Measurements from ENCODE around the gene HNRNPH2. TPM values are rescaled to one million over a fixed set of nuclear protein-coding genes. Genes with fewer than 3 reads are reported as not detected.

The HNRNPH2 gene
- total and polyA plus RNA-seq, 9 donors: 40.8 to 80.1 (median 68.3) TPM

- Histone ChIP-seq H3K4me1 (ENCODE audit: control insufficient read depth, insufficient read depth, low read length) (no peaks in the 10 kb centered on the region), H3K27me3 (ENCODE audit: control insufficient read depth, insufficient read depth, low read length) (peaks cover 9% of the 10 kb centered on the region), H3K4me3 (ENCODE audit: low read length) (no peak overlapping the region), H3K9me3 (replicated peaks; ENCODE audit: control insufficient read depth, low read depth, low read length) (no peaks in the 10 kb centered on the region), H3K27ac (ENCODE audit: low read length) (no peak overlapping the region), H3K36me3 (ENCODE audit: control insufficient read depth, insufficient read depth, low read length) (peaks cover 3% of the 10 kb centered on the region)
- no peak for DNase-seq
- no CpG with 5 or more reads among the region's 1 CpG for WGBS (ENCODE audit: insufficient coverage)
Measured at GRCh38 chrX:101449279-101449678, 41.3 kb downstream of the HNRNPH2 start.

GRCh38 chrX:101450085-101450484, 42.1 kb downstream of the HNRNPH2 start:
- WGBS (ENCODE audit: insufficient coverage): 60% methylated on average over 2 of the region's 2 CpGs
- H3K4me3 ChIP-seq (ENCODE audit: low read length): no peak overlapping the region
- H3K27ac ChIP-seq (ENCODE audit: low read length): no peak overlapping the region
- peaks cover 9% of the 10 kb centered on the region for H3K27me3 ChIP-seq (ENCODE audit: control insufficient read depth, insufficient read depth, low read length)
- no peaks in the 10 kb centered on the region for H3K4me1 ChIP-seq (ENCODE audit: control insufficient read depth, insufficient read depth, low read length)
- H3K9me3 ChIP-seq (replicated peaks; ENCODE audit: control insufficient read depth, low read depth, low read length): no peaks in the 10 kb centered on the region
- no peak for DNase-seq
- H3K36me3 ChIP-seq (ENCODE audit: control insufficient read depth, insufficient read depth, low read length): peaks cover 3% of the 10 kb centered on the region

GRCh38 chrX:101450961-101451360, 42.9 kb downstream of the HNRNPH2 start:
- 80% methylated on average over 1 of the region's 2 CpGs for WGBS (ENCODE audit: insufficient coverage)
- peak; percentile 3 for DNase-seq
- H3K4me1 ChIP-seq (ENCODE audit: control insufficient read depth, insufficient read depth, low read length): no peaks in the 10 kb centered on the region
- H3K27me3 ChIP-seq (ENCODE audit: control insufficient read depth, insufficient read depth, low read length): peaks cover 9% of the 10 kb centered on the region
- H3K27ac ChIP-seq (ENCODE audit: low read length): no peak overlapping the region
- no peak overlapping the region for H3K4me3 ChIP-seq (ENCODE audit: low read length)
- no peaks in the 10 kb centered on the region for H3K9me3 ChIP-seq (replicated peaks; ENCODE audit: control insufficient read depth, low read depth, low read length)
- peaks cover 3% of the 10 kb centered on the region for H3K36me3 ChIP-seq (ENCODE audit: control insufficient read depth, insufficient read depth, low read length)

- H3K4me3 ChIP-seq (ENCODE audit: low read length): no peak overlapping the region
- WGBS (ENCODE audit: insufficient coverage): no CpG with 5 or more reads among the region's 3 CpGs
- peaks cover 3% of the 10 kb centered on the region for H3K36me3 ChIP-seq (ENCODE audit: control insufficient read depth, insufficient read depth, low read length)
- DNase-seq: peak; percentile 3
- no peaks in the 10 kb centered on the region for H3K4me1 ChIP-seq (ENCODE audit: control insufficient read depth, insufficient read depth, low read length)
- no peaks in the 10 kb centered on the region for H3K9me3 ChIP-seq (replicated peaks; ENCODE audit: control insufficient read depth, low read depth, low read length)
- H3K27ac ChIP-seq (ENCODE audit: low read length): no peak overlapping the region
- peaks cover 9% of the 10 kb centered on the region for H3K27me3 ChIP-seq (ENCODE audit: control insufficient read depth, insufficient read depth, low read length)
Measured at GRCh38 chrX:101452056-101452455, 44.0 kb downstream of the HNRNPH2 start.

- Histone ChIP-seq H3K4me3 (ENCODE audit: low read length) (no peak overlapping the region), H3K4me1 (ENCODE audit: control insufficient read depth, insufficient read depth, low read length) (no peaks in the 10 kb centered on the region), H3K27me3 (ENCODE audit: control insufficient read depth, insufficient read depth, low read length) (no peaks in the 10 kb centered on the region), H3K27ac (ENCODE audit: low read length) (no peak overlapping the region), H3K9me3 (replicated peaks; ENCODE audit: control insufficient read depth, low read depth, low read length) (no peaks in the 10 kb centered on the region), H3K36me3 (ENCODE audit: control insufficient read depth, insufficient read depth, low read length) (peaks cover 2% of the 10 kb centered on the region)
- WGBS (ENCODE audit: insufficient coverage): no CpG with 5 or more reads among the region's 1 CpG
- DNase-seq: no peak
Measured at GRCh38 chrX:101460669-101461068, 52.6 kb downstream of the HNRNPH2 start.

- Histone ChIP-seq H3K9me3 (replicated peaks; ENCODE audit: control insufficient read depth, low read depth, low read length) (no peaks in the 10 kb centered on the region), H3K4me3 (ENCODE audit: low read length) (no peak overlapping the region), H3K27me3 (ENCODE audit: control insufficient read depth, insufficient read depth, low read length) (no peaks in the 10 kb centered on the region), H3K4me1 (ENCODE audit: control insufficient read depth, insufficient read depth, low read length) (no peaks in the 10 kb centered on the region), H3K36me3 (ENCODE audit: control insufficient read depth, insufficient read depth, low read length) (peaks cover 2% of the 10 kb centered on the region), H3K27ac (ENCODE audit: low read length) (no peak overlapping the region)
- 56% methylated on average over 3 of the region's 3 CpGs for WGBS (ENCODE audit: insufficient coverage)
- peak; percentile 15 for DNase-seq
Measured at GRCh38 chrX:101462892-101463291, 54.9 kb downstream of the HNRNPH2 start.

Other genes starting within 250 kb of the HNRNPH2 start
- gene DRP2, start 188.4 kb upstream of the HNRNPH2 start, total RNA-seq: 1.6 TPM
- gene DRP2, start 188.4 kb upstream of the HNRNPH2 start, polyA plus RNA-seq (ENCODE audit: insufficient read depth in 1 of 8, insufficient read length in 8 of 8, low replicate concordance in 1 of 8): 1 to 10 TPM; 1.7 to 3.9 (median 2.9) TPM
- 0.09 TPM for gene TAF7L, start 116.9 kb upstream of the HNRNPH2 start, total RNA-seq
- under 1 TPM; 0.14 to 0.30 (median 0.18) TPM for gene TAF7L, start 116.9 kb upstream of the HNRNPH2 start, polyA plus RNA-seq (ENCODE audit: insufficient read depth in 1 of 8, insufficient read length in 8 of 8, low replicate concordance in 1 of 8)
- gene TIMM8A, start 59.5 kb upstream of the HNRNPH2 start, total RNA-seq: 3.1 TPM
- 10 to 100 TPM in 7 of 8 donors, 1 to 10 TPM in 1; 7.8 to 14.0 (median 11.5) TPM for gene TIMM8A, start 59.5 kb upstream of the HNRNPH2 start, polyA plus RNA-seq (ENCODE audit: insufficient read depth in 1 of 8, insufficient read length in 8 of 8, low replicate concordance in 1 of 8)
- gene BTK, start 22.0 kb upstream of the HNRNPH2 start, total RNA-seq: 1.5 TPM
- 1 to 10 TPM; 1.7 to 3.5 (median 2.4) TPM for gene BTK, start 22.0 kb upstream of the HNRNPH2 start, polyA plus RNA-seq (ENCODE audit: insufficient read depth in 1 of 8, insufficient read length in 8 of 8, low replicate concordance in 1 of 8)
- 2,963 TPM for gene RPL36A, start 17.2 kb upstream of the HNRNPH2 start, total RNA-seq
- 1,000 to 10,000 TPM; 1,610 to 2,503 (median 1,687) TPM for gene RPL36A, start 17.2 kb upstream of the HNRNPH2 start, polyA plus RNA-seq (ENCODE audit: insufficient read depth in 1 of 8, insufficient read length in 8 of 8, low replicate concordance in 1 of 8)
- gene GLA, start 297 bp upstream of the HNRNPH2 start, total RNA-seq: 18.0 TPM
- gene GLA, start 297 bp upstream of the HNRNPH2 start, polyA plus RNA-seq (ENCODE audit: insufficient read depth in 1 of 8, insufficient read length in 8 of 8, low replicate concordance in 1 of 8): 10 to 100 TPM; 14.5 to 21.0 (median 16.8) TPM
- gene ARMCX4, start 77.2 kb downstream of the HNRNPH2 start, total RNA-seq: 18.5 TPM
- gene ARMCX4, start 77.2 kb downstream of the HNRNPH2 start, polyA plus RNA-seq (ENCODE audit: insufficient read depth in 1 of 8, insufficient read length in 8 of 8, low replicate concordance in 1 of 8): 10 to 100 TPM; 30.2 to 47.6 (median 41.7) TPM
- 74.7 TPM for gene ARMCX1, start 142.3 kb downstream of the HNRNPH2 start, total RNA-seq
- 10 to 100 TPM; 74.0 to 82.9 (median 78.8) TPM for gene ARMCX1, start 142.3 kb downstream of the HNRNPH2 start, polyA plus RNA-seq (ENCODE audit: insufficient read depth in 1 of 8, insufficient read length in 8 of 8, low replicate concordance in 1 of 8)
- 104 TPM for gene ARMCX6, start 209.8 kb downstream of the HNRNPH2 start, total RNA-seq
- 100 to 1,000 TPM in 7 of 8 donors, 10 to 100 TPM in 1; 90.2 to 128 (median 112) TPM for gene ARMCX6, start 209.8 kb downstream of the HNRNPH2 start, polyA plus RNA-seq (ENCODE audit: insufficient read depth in 1 of 8, insufficient read length in 8 of 8, low replicate concordance in 1 of 8)
- gene ARMCX3, start 214.9 kb downstream of the HNRNPH2 start, total RNA-seq: 98.3 TPM
- gene ARMCX3, start 214.9 kb downstream of the HNRNPH2 start, polyA plus RNA-seq (ENCODE audit: insufficient read depth in 1 of 8, insufficient read length in 8 of 8, low replicate concordance in 1 of 8): 100 to 1,000 TPM in 7 of 8 donors, 10 to 100 TPM in 1; 97.0 to 144 (median 138) TPM